C4-2B (cell line): ENCODE data around the gene SPTLC2.
"Not testable (repeated sequence)": the region's sequence is repeated elsewhere in the genome, so short reads cannot be mapped to it uniquely, and the experiment has no call there.

ENCODE experiments used
- H3K27ac ChIP-seq: fragments of 450-650 bp; 2 replicates; pipeline ENCODE4 v1.5.1; 2017
- ZFX ChIP-seq: fragments of 450-650 bp; IDR thresholded peaks from 2 replicates; pipeline ENCODE4 v1.6.1; 2017
- TF ChIP-seq, protein P1 (sequence below): fragments of 450-650 bp; conservative IDR thresholded peaks from 2 replicates; pipeline ENCODE4 v1.5.1; 2017; ENCODE audit warnings: mild to moderate bottlenecking

SPTLC2 gene

GRCh38 chr14:77544571-77544970 lies 71.9 kb downstream of the SPTLC2 start:
- no peak overlapping the region for H3K27ac ChIP-seq
- TF ChIP-seq, protein P1, sequence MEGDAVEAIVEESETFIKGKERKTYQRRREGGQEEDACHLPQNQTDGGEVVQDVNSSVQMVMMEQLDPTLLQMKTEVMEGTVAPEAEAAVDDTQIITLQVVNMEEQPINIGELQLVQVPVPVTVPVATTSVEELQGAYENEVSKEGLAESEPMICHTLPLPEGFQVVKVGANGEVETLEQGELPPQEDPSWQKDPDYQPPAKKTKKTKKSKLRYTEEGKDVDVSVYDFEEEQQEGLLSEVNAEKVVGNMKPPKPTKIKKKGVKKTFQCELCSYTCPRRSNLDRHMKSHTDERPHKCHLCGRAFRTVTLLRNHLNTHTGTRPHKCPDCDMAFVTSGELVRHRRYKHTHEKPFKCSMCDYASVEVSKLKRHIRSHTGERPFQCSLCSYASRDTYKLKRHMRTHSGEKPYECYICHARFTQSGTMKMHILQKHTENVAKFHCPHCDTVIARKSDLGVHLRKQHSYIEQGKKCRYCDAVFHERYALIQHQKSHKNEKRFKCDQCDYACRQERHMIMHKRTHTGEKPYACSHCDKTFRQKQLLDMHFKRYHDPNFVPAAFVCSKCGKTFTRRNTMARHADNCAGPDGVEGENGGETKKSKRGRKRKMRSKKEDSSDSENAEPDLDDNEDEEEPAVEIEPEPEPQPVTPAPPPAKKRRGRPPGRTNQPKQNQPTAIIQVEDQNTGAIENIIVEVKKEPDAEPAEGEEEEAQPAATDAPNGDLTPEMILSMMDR, result no peak
- no peak for TF ChIP-seq ZFX

DNA sequence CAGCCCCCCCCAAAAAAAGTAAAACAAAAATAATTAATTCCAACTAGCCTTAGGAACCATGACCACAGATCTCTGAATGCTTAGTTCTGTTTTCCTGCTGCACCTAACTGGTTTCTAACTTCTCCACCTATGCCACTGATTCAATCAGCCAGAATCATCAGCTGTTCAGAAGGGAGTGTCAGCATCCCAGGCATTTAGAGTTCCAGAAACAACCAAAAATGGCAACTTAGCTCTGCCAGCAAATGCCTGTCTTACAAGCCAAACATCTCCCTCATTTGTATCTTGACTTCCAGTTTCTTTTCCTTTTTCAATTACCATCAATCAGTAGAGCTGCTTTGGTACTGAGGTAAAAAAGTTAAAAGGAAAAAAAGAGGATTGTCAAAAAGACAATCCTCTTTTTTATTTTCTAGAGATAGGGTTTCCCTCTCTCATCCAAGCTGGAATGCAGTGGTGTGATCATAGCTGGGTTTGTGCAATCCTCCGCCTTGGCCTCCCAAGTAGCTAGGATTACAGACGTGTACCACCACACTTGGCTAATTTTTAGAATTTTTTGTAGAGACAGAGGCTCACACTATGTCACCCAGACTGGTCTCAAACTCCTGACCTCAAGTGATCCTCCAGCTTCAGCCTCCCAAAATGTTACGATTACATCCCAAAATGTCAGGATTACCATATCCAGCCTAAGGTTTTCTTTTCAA lies 72.7 kb downstream of the SPTLC2 start:
- no peak overlapping the region; the same call in 1 of the 2 replicates for H3K27ac ChIP-seq

GRCh38 chr14:77543240-77543551 lies 73.2 kb downstream of the SPTLC2 start:
- peak overlapping the region; percentile 54 for H3K27ac ChIP-seq
- TF ChIP-seq, protein P1, result no peak
- no peak for TF ChIP-seq ZFX

More for the DNA sequence above, 72.7 kb downstream of the SPTLC2 start:
- no peak for TF ChIP-seq ZFX
- TF ChIP-seq, protein P1, result no peak

- TF ChIP-seq ZFX, result no peak
- TF ChIP-seq, protein P1, result no peak; the same call in 1 of the 2 replicates
- H3K27ac ChIP-seq, result peak overlapping the region; percentile 54
These were observed 73.8 kb downstream of the SPTLC2 start for GRCh38 chr14:77542421-77543239.

DNA sequence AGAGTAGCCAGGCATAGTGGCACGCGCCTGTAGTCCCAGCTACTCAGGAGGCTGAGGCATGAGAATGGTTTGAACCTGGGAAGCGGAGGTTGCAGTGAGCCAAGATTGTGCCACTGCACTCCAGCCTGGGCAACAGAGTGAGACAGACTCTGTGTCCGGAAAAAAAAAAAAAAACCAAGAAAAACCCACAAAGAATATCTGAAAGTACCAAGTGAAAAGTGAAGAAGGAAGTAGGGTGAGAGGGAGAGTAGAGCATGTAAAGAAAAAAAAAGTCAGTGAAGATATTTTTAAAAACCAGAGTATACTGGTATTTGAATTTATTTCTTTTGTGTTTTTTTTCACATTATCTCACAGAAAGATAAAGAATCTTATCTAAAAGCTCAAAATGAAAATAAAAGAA lies 74.5 kb downstream of the SPTLC2 start:
- TF ChIP-seq ZFX, result no peak
- TF ChIP-seq, protein P1, result no peak

DNA sequence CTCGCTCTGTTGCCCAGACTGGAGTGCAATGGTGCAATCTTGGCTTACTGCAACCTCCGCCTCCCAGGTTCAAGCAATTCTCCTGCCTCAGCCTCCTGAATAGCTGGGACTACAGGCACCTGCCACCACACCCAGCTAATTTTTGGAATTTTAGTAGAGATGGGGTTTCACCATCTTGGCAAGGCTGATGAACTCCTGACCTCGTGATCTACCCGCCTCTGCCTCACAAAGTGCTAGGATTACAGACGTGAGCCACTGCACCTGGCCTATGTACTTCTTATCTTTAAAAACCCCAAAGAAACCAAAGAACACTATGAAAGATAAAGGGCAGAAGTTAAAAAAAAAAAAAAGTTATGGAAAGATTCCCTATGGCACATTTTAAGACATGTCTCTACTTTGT lies 79.5 kb downstream of the SPTLC2 start:
- not testable (repeated sequence) for H3K27ac ChIP-seq

More for the DNA sequence above, 74.5 kb downstream of the SPTLC2 start:
- H3K27ac ChIP-seq, result peak overlapping the region; percentile 33

DNA sequence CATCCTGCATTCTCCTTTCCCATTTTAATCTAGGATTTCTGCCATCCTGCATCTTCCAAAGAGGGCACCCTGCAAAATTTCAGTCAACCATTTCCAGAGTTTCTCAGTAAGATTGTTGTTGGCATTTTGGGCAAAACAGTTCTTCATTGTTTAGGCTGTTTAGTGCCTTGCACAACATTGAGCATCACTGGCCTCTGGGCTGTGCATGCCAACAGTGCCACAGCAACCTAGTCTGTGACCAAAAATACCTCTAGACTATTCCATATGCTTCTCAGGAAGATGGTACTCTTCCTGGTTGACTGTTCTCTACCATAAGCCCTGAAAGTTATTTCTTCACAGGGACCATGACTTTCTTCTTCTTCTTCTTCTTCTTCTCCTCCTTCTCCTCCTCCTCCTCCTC lies 85.4 kb downstream of the SPTLC2 start:
- TF ChIP-seq, protein P1, result no peak
- no peak for TF ChIP-seq ZFX
- no peak overlapping the region for H3K27ac ChIP-seq
